ENCODE results near the gene TENM3. TPM values are rescaled to one million over a fixed set of nuclear protein-coding genes. Genes with fewer than 3 reads are reported as not detected.

TENM3 gene
- total RNA-seq, 2 experiments from 2014 or later, result not detected

- ChIA-PET POLR2A (interaction anchor here (0.6 kb wide), 1 partner anchor 18 kb away, joined by 3 read pairs; no protein-coding TSS in a partner anchor), CTCF (ENCODE audit: unreplicated experiment) (no interaction called here)
- Histone ChIP-seq H3K27ac (ENCODE audit: low read depth, low read length, poor library complexity, severe bottlenecking) (no peak overlapping the region), H2AFZ (ENCODE audit: low read length) (no peak overlapping the region), H3K9me2 (ENCODE audit: insufficient read depth, low read length) (no peaks in the 10 kb centered on the region), H3K4me2 (ENCODE audit: low read length) (no peak overlapping the region), H4K20me1 (ENCODE audit: insufficient read depth, low read length) (no peaks in the 10 kb centered on the region), H3K79me2 (ENCODE audit: insufficient read depth, low read depth, low read length) (no peaks in the 10 kb centered on the region), H3K4me1 (ENCODE audit: insufficient read depth, low read length, poor library complexity, severe bottlenecking) (no peaks in the 10 kb centered on the region), H3K9me3 (ENCODE audit: low read length) (no peaks in the 10 kb centered on the region), H3K36me3 (ENCODE audit: insufficient read depth, low read length) (no peaks in the 10 kb centered on the region), H3K4me3 (ENCODE audit: low read depth, low read length, poor library complexity, severe bottlenecking) (no peak overlapping the region)
- intact Hi-C loops (cut with micrococcal nuclease; ENCODE audit: unreplicated experiment), result no loop called here
- BruUV-seq (replicated peaks), result no TSS peak
- DNase-seq (ENCODE audit: low spot score), result no peak
- TF ChIP-seq CTCF (conservative IDR thresholded peaks at IDR 0.05; ENCODE audit: low read length), result no peak
- TF ChIP-seq EZH2phosphoT487 (IDR thresholded peaks at IDR 0.05; ENCODE audit: borderline replicate concordance, low read depth, low read length), result no peak
These were observed 321.6 kb downstream of the TENM3 start for GRCh38 chr4:182564724-182565369.

GRCh38 chr4:182567119-182567518 is 323.9 kb downstream of the TENM3 start:
- Histone ChIP-seq H3K4me2 (ENCODE audit: low read length) (no peak overlapping the region), H3K79me2 (ENCODE audit: insufficient read depth, low read depth, low read length) (no peaks in the 10 kb centered on the region), H3K27ac (ENCODE audit: low read depth, low read length, poor library complexity, severe bottlenecking) (no peak overlapping the region), H3K36me3 (ENCODE audit: insufficient read depth, low read length) (no peaks in the 10 kb centered on the region), H3K4me1 (ENCODE audit: insufficient read depth, low read length, poor library complexity, severe bottlenecking) (no peaks in the 10 kb centered on the region), H2AFZ (ENCODE audit: low read length) (no peak overlapping the region), H4K20me1 (ENCODE audit: insufficient read depth, low read length) (no peaks in the 10 kb centered on the region), H3K9me2 (ENCODE audit: insufficient read depth, low read length) (no peaks in the 10 kb centered on the region), H3K9me3 (ENCODE audit: low read length) (no peaks in the 10 kb centered on the region), H3K4me3 (ENCODE audit: low read depth, low read length, poor library complexity, severe bottlenecking) (no peak overlapping the region)
- TF ChIP-seq EZH2phosphoT487 (IDR thresholded peaks at IDR 0.05; ENCODE audit: borderline replicate concordance, low read depth, low read length) (no peak), CTCF (conservative IDR thresholded peaks at IDR 0.05; ENCODE audit: low read length) (no peak)
- CTCF ChIA-PET (ENCODE audit: unreplicated experiment), result no interaction called here
- DNase-seq (ENCODE audit: low spot score), result no peak
- intact Hi-C loops (cut with micrococcal nuclease; ENCODE audit: unreplicated experiment), result no loop called here
- POLR2A ChIA-PET, result no interaction called here
- BruUV-seq (replicated peaks), result no TSS peak

- TF ChIP-seq EZH2phosphoT487 (IDR thresholded peaks at IDR 0.05; ENCODE audit: borderline replicate concordance, low read depth, low read length) (no peak), CTCF (conservative IDR thresholded peaks at IDR 0.05; ENCODE audit: low read length) (no peak)
- no peak overlapping the region for H3K4me2 ChIP-seq (ENCODE audit: low read length)
- H3K9me3 ChIP-seq (ENCODE audit: low read length), result no peaks in the 10 kb centered on the region
- no peak overlapping the region for H3K4me3 ChIP-seq (ENCODE audit: low read depth, low read length, poor library complexity, severe bottlenecking)
- BruUV-seq (replicated peaks), result no TSS peak
- intact Hi-C loops (cut with micrococcal nuclease; ENCODE audit: unreplicated experiment), result no loop called here
- H3K79me2 ChIP-seq (ENCODE audit: insufficient read depth, low read depth, low read length), result no peaks in the 10 kb centered on the region
- no peaks in the 10 kb centered on the region for H3K9me2 ChIP-seq (ENCODE audit: insufficient read depth, low read length)
- no peak overlapping the region for H2AFZ ChIP-seq (ENCODE audit: low read length)
- no peak for DNase-seq (ENCODE audit: low spot score)
- no peaks in the 10 kb centered on the region for H3K36me3 ChIP-seq (ENCODE audit: insufficient read depth, low read length)
- H4K20me1 ChIP-seq (ENCODE audit: insufficient read depth, low read length), result no peaks in the 10 kb centered on the region
- no peak overlapping the region for H3K27ac ChIP-seq (ENCODE audit: low read depth, low read length, poor library complexity, severe bottlenecking)
- ChIA-PET CTCF (ENCODE audit: unreplicated experiment) (no interaction called here), POLR2A (no interaction called here)
- H3K4me1 ChIP-seq (ENCODE audit: insufficient read depth, low read length, poor library complexity, severe bottlenecking), result no peaks in the 10 kb centered on the region
These were observed 326.4 kb downstream of the TENM3 start for GRCh38 chr4:182569561-182569960.

Measured in OCI-LY7 (cell line).